Measurements from ENCODE around the gene BABAM2. TPM values are rescaled to one million over a fixed set of nuclear protein-coding genes. Genes with fewer than 3 reads are reported as not detected.
"Not testable (repeated sequence)": the region's sequence is repeated elsewhere in the genome, so short reads cannot be mapped to it uniquely, and the experiment has no call there.

Gene BABAM2
- total RNA-seq, 1 donor from 2014 or later = 58.9 TPM

DNA sequence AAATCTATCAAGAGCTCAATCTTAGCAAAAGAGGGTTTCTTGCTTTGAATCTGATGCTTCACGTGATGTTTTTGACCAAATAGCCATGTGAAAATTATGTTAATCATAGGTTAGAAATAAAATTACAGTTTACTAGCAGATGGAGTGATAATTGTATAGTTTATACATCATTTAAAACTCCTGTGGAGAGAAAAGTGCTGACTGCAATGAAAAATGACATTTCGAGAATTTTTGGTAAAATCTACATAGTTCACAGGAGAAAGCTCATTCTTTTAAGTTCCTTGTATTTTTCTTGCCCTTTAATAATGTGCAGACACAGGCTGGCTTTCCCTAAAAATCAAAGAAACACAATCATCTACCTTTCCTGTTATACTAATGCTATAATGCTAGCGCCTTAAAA lies 33.6 kb upstream of the BABAM2 start:
- H3K27ac ChIP-seq (replicated peaks) = no peak overlapping the region
- H3K9me3 ChIP-seq (replicated peaks) = peaks cover 7% of the 10 kb centered on the region
- no peak for DNase-seq
- no peak overlapping the region for H3K4me3 ChIP-seq
- intact Hi-C loops (cut with micrococcal nuclease) = no loop called here
- H3K27me3 ChIP-seq (ENCODE audit: low read depth) = no peaks in the 10 kb centered on the region
- peaks cover 7% of the 10 kb centered on the region for H3K4me1 ChIP-seq
- H3K36me3 ChIP-seq = no peaks in the 10 kb centered on the region
- TF ChIP-seq, protein P1, sequence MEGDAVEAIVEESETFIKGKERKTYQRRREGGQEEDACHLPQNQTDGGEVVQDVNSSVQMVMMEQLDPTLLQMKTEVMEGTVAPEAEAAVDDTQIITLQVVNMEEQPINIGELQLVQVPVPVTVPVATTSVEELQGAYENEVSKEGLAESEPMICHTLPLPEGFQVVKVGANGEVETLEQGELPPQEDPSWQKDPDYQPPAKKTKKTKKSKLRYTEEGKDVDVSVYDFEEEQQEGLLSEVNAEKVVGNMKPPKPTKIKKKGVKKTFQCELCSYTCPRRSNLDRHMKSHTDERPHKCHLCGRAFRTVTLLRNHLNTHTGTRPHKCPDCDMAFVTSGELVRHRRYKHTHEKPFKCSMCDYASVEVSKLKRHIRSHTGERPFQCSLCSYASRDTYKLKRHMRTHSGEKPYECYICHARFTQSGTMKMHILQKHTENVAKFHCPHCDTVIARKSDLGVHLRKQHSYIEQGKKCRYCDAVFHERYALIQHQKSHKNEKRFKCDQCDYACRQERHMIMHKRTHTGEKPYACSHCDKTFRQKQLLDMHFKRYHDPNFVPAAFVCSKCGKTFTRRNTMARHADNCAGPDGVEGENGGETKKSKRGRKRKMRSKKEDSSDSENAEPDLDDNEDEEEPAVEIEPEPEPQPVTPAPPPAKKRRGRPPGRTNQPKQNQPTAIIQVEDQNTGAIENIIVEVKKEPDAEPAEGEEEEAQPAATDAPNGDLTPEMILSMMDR (IDR thresholded peaks at IDR 0.05; ENCODE audit: borderline replicate concordance) = no peak

DNA sequence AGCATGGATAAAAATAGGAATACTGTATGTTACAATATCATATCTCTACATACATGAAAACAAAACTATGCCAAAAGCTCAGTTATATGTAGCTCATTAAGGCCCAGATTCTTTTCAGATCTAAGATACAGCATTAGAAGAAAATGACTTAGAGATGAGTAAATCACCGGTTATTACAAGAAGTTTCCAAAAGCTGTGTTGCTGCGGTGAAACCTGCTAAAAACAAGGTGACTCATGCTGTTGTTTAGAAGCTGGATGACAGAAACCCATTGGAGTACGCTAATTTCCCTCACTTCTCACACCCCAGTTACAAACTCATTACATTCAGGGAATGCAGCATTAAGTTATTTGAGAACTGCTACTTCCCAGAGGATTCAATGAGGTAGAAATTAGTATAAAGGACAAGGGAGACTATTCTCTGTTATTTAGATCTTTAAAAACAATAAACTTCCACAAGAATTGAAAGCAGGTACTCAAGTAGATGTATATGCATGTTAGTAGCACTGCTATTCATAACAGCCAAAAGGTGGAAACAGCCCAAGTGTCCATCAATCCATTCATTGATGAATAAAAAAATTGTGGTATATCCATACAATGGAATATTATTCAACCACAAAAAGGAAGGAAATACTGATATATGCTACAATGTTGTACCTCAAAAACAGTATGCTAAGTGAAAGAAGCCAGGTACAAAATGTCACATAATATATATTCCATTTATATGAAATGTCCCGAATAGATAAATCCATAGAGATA lies 32.9 kb upstream of the BABAM2 start:
- intact Hi-C loops (cut with micrococcal nuclease) = no loop called here
- Histone ChIP-seq H3K4me1 (peaks cover 7% of the 10 kb centered on the region), H3K27me3 (ENCODE audit: low read depth) (no peaks in the 10 kb centered on the region), H3K36me3 (no peaks in the 10 kb centered on the region), H3K9me3 (replicated peaks) (peaks cover 7% of the 10 kb centered on the region), H3K27ac (replicated peaks) (no peak overlapping the region), H3K4me3 (no peak overlapping the region)
- no peak for DNase-seq
- TF ChIP-seq, protein P1 (IDR thresholded peaks at IDR 0.05; ENCODE audit: borderline replicate concordance) = no peak

DNA sequence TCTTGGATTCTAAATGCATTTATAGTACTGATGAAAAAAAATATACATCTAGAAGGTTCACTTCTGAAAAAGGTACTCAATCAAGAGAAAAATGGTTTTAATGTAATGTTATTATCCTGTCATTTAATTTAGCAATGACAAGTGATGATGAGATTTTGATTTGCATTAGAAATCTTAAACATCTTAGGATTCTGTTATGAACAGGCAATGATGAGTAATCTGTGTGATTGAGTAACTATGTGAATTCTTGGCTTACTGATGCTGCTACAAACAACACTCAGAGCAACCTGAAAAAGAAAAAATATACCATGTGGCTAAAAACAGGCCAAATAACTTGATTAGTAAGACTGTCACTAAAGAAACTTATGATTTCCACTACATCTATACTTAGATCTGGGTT lies 30.4 kb upstream of the BABAM2 start:
- TF ChIP-seq, protein P1 (IDR thresholded peaks at IDR 0.05; ENCODE audit: borderline replicate concordance) = no peak
- no peaks in the 10 kb centered on the region for H3K4me1 ChIP-seq
- peaks cover 7% of the 10 kb centered on the region for H3K9me3 ChIP-seq (replicated peaks)
- intact Hi-C loops (cut with micrococcal nuclease) = no loop called here
- H3K27ac ChIP-seq (replicated peaks) = no peak overlapping the region
- DNase-seq = no peak
- no peak overlapping the region for H3K4me3 ChIP-seq
- no peaks in the 10 kb centered on the region for H3K27me3 ChIP-seq (ENCODE audit: low read depth)
- H3K36me3 ChIP-seq = no peaks in the 10 kb centered on the region

DNA sequence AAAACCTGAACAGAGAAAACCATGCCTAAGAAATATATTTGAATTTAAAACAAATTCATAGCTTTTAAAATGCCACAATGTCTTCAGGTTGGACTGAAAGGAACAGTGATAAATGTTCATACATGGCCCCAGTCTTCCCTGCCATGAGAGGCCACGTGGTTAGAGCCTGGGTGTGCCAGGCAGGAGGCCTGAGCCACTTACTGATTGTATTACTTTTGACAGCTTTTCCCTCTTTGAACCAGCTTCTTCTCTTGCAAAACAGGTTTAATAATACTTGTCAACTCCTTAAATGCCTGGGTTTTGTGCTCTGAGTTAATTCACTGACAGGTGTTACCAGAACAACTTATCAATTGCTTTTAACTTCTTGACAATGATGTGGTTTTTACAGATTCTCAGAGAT lies 27.4 kb upstream of the BABAM2 start:
- Histone ChIP-seq H3K9me3 (replicated peaks) (no peaks in the 10 kb centered on the region), H3K27ac (replicated peaks) (no peak overlapping the region), H3K27me3 (ENCODE audit: low read depth) (no peaks in the 10 kb centered on the region), H3K4me1 (no peaks in the 10 kb centered on the region), H3K36me3 (no peaks in the 10 kb centered on the region), H3K4me3 (no peak overlapping the region)
- no peak for DNase-seq
- intact Hi-C loops (cut with micrococcal nuclease) = no loop called here
- TF ChIP-seq, protein P1 (IDR thresholded peaks at IDR 0.05; ENCODE audit: borderline replicate concordance) = no peak

DNA sequence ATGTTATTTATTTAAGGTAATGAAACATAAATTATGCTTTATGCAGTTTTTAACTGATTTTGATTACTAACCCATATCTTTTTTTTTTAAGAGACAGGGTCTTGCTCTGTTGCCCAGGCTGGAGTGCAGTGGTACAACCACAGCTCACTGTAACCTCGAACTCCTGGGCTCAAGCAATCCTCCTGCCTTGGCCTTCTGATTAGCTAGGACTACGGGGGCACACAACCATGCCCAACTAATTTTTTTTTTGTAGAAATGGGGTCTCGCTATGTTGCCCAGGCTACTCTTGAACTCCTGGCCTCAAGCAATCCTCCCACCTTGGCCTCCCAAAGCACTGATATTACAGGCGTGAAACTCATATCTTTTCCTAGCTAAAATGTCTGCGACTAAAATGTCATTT lies 26.6 kb upstream of the BABAM2 start:
- H3K4me3 ChIP-seq; DNase-seq; H3K27ac ChIP-seq (replicated peaks); H3K9me3 ChIP-seq (replicated peaks); H3K27me3 ChIP-seq (ENCODE audit: low read depth); H3K36me3 ChIP-seq; intact Hi-C loops (cut with micrococcal nuclease); H3K4me1 ChIP-seq: not testable (repeated sequence)

DNA sequence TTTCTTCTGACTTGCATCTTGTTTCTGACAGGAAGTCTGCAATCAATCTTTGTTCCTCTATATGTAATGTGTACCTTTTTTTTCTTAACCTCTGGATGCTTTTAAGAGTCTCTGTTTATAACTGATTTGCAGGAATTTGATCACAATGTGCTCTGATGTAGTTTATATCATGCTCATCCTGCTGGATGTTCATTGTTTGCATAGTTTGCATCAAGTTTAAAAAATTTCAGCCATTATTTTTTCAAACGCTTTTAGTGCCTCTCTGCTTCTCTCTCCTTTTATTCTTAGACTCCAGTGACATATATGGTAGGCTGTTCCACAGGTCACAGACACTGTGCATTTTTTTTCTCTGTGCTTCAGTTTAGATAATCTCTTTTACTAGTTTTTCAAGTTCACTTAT lies 24.3 kb upstream of the BABAM2 start:
- intact Hi-C loops (cut with micrococcal nuclease) = no loop called here
- H3K4me3 ChIP-seq = no peak overlapping the region
- H3K27ac ChIP-seq (replicated peaks) = no peak overlapping the region
- H3K4me1 ChIP-seq = no peaks in the 10 kb centered on the region
- H3K27me3 ChIP-seq (ENCODE audit: low read depth) = no peaks in the 10 kb centered on the region
- H3K9me3 ChIP-seq (replicated peaks) = no peaks in the 10 kb centered on the region
- H3K36me3 ChIP-seq = no peaks in the 10 kb centered on the region
- no peak for DNase-seq
- TF ChIP-seq, protein P1 (IDR thresholded peaks at IDR 0.05; ENCODE audit: borderline replicate concordance) = no peak

All from left ventricle myocardium inferior (tissue), 1 donor.